Measurements from ENCODE around the gene SUCLG1.

DNA sequence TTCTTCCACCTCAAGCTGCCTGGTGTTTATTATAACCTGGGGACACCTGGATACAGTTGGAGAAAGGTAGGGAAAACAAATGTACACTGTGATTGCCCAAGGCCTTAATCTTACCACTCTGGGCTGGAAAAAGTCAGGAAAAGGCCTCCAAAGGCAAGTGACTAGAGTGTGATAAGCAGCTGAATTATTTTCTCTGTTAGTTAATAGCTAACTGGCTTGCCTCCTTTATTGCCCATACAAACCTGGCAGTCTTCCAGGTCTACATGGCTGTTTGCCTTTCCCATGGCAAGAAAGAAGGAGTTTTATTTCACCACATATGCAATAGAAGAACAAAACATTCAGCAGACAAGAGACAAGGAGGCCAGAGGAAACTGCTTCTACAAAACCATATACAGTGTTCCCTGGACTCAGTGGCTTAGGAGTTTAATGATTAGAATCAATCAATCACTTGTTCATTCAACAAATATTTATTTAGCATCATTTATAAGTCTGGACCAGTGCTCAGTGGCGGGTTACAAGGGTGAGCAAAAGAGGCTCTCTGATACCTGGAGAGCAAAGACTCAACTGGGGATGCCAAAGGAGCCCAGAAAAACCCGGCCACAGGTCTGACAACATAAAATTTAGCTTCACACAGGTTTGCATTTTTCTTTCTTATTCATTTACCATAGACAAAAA is 27.5 kb upstream of the SUCLG1 start:
- TF ChIP-seq, protein P1, sequence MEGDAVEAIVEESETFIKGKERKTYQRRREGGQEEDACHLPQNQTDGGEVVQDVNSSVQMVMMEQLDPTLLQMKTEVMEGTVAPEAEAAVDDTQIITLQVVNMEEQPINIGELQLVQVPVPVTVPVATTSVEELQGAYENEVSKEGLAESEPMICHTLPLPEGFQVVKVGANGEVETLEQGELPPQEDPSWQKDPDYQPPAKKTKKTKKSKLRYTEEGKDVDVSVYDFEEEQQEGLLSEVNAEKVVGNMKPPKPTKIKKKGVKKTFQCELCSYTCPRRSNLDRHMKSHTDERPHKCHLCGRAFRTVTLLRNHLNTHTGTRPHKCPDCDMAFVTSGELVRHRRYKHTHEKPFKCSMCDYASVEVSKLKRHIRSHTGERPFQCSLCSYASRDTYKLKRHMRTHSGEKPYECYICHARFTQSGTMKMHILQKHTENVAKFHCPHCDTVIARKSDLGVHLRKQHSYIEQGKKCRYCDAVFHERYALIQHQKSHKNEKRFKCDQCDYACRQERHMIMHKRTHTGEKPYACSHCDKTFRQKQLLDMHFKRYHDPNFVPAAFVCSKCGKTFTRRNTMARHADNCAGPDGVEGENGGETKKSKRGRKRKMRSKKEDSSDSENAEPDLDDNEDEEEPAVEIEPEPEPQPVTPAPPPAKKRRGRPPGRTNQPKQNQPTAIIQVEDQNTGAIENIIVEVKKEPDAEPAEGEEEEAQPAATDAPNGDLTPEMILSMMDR (IDR thresholded peaks at IDR 0.05) = no peak
- TF ChIP-seq POLR2A (IDR thresholded peaks at IDR 0.05; ENCODE audit: low read depth) = no peak
- no peak for TF ChIP-seq EP300 (IDR thresholded peaks at IDR 0.05)

All from esophagus muscularis mucosa (tissue), 4 donors.